SK-N-SH (cell line): ENCODE measurements around the gene RNASE1.

Experiments used
- ELF1 ChIP-seq: IDR thresholded peaks from 2 replicates; pipeline ENCODE4 v1.4.0; 2012
- EP300 ChIP-seq, 2 experiments: IDR thresholded peaks; 2 replicates each; pipeline versions ENCODE4 v1.4.0 to v1.6.1; 2012; ENCODE audit warnings: borderline replicate concordance in 1 of 2, low read depth in 1 of 2, low read length in 1 of 2
- FOSL2 ChIP-seq: IDR thresholded peaks from 2 replicates; pipeline ENCODE4 v1.4.0; 2012; ENCODE audit warnings: low read depth, mild to moderate bottlenecking, moderate library complexity, borderline replicate concordance
- GABPA ChIP-seq: IDR thresholded peaks from 2 replicates; pipeline ENCODE4 v1.4.0; 2012; ENCODE audit warnings: low read depth, mild to moderate bottlenecking
- POLR2AphosphoS5 ChIP-seq: IDR thresholded peaks from 2 replicates; pipeline ENCODE4 v1.6.1; 2012; ENCODE audit warnings: low read depth, low read length
- RFX5 ChIP-seq: IDR thresholded peaks from 2 replicates; pipeline ENCODE4 v1.6.1; 2012; ENCODE audit warnings: mild to moderate bottlenecking, improper control_type of control experiment, low read length
- SMC3 ChIP-seq: IDR thresholded peaks from 2 replicates; pipeline ENCODE4 v1.6.1; 2012; ENCODE audit warnings: low read depth, low read length, improper control_type of control experiment
- TEAD4 ChIP-seq: IDR thresholded peaks from 2 replicates; pipeline ENCODE4 v1.4.0; 2012; ENCODE audit warnings: mild to moderate bottlenecking, borderline replicate concordance; ENCODE audit not compliant: insufficient read depth
- TF ChIP-seq, protein P1 (sequence below): fragments of 200-600 bp; sonication (generic); IDR thresholded peaks from 2 replicates; pipeline ENCODE4 v1.6.1; 2017; ENCODE audit warnings: antibody characterized with exemption, mild to moderate bottlenecking, moderate library complexity
- TF ChIP-seq, protein P2 (sequence below): fragments of 150-350 bp; IDR thresholded peaks from 2 replicates; pipeline ENCODE4 v1.6.1; 2017; ENCODE audit warnings: antibody characterized with exemption, low read length, low read depth, borderline replicate concordance
- TF ChIP-seq, protein P3 (sequence below): fragments of 150-350 bp; IDR thresholded peaks from 2 replicates; pipeline ENCODE4 v1.6.1; 2016; ENCODE audit warnings: mild to moderate bottlenecking, low read depth, low read length
- TF ChIP-seq, protein P4 (sequence below): IDR thresholded peaks from 2 replicates; pipeline ENCODE4 v1.4.0; 2012; ENCODE audit warnings: low read depth, borderline replicate concordance

DNA sequence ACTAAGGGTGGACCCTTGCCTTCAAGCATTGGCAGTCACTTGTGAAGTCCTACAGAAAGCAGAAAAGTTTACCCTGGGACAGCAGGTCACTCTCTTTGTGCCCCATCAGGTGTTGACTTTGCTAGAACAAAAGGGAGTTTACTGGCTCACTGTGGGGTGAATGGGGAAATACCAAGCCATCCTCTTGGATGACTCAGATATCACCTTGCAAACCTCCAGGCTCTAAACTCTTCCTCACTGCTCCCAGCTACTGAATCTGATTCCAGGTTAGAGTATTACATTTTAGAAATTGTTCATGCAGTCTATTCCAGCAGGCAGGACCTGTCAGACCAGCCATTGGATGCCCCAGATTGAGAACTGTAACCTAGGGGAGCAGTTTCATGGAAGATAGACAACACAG is 41.7 kb downstream of the RNASE1 start:
- TF ChIP-seq EP300 (IDR thresholded peaks at IDR 0.05; ENCODE audit: borderline replicate concordance in 1 of 2, low read depth in 1 of 2, low read length in 1 of 2) (no peak), FOSL2 (no peak), GABPA (no peak), ELF1 (no peak), RFX5 (no peak), POLR2AphosphoS5 (no peak), TEAD4 (no peak), SMC3 (no peak)
- TF ChIP-seq, protein P1, sequence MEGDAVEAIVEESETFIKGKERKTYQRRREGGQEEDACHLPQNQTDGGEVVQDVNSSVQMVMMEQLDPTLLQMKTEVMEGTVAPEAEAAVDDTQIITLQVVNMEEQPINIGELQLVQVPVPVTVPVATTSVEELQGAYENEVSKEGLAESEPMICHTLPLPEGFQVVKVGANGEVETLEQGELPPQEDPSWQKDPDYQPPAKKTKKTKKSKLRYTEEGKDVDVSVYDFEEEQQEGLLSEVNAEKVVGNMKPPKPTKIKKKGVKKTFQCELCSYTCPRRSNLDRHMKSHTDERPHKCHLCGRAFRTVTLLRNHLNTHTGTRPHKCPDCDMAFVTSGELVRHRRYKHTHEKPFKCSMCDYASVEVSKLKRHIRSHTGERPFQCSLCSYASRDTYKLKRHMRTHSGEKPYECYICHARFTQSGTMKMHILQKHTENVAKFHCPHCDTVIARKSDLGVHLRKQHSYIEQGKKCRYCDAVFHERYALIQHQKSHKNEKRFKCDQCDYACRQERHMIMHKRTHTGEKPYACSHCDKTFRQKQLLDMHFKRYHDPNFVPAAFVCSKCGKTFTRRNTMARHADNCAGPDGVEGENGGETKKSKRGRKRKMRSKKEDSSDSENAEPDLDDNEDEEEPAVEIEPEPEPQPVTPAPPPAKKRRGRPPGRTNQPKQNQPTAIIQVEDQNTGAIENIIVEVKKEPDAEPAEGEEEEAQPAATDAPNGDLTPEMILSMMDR, result no peak
- TF ChIP-seq, protein P2, sequence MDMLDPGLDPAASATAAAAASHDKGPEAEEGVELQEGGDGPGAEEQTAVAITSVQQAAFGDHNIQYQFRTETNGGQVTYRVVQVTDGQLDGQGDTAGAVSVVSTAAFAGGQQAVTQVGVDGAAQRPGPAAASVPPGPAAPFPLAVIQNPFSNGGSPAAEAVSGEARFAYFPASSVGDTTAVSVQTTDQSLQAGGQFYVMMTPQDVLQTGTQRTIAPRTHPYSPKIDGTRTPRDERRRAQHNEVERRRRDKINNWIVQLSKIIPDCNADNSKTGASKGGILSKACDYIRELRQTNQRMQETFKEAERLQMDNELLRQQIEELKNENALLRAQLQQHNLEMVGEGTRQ, result no peak
- TF ChIP-seq, protein P3, sequence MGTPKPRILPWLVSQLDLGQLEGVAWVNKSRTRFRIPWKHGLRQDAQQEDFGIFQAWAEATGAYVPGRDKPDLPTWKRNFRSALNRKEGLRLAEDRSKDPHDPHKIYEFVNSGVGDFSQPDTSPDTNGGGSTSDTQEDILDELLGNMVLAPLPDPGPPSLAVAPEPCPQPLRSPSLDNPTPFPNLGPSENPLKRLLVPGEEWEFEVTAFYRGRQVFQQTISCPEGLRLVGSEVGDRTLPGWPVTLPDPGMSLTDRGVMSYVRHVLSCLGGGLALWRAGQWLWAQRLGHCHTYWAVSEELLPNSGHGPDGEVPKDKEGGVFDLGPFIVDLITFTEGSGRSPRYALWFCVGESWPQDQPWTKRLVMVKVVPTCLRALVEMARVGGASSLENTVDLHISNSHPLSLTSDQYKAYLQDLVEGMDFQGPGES, result no peak
- TF ChIP-seq, protein P4, sequence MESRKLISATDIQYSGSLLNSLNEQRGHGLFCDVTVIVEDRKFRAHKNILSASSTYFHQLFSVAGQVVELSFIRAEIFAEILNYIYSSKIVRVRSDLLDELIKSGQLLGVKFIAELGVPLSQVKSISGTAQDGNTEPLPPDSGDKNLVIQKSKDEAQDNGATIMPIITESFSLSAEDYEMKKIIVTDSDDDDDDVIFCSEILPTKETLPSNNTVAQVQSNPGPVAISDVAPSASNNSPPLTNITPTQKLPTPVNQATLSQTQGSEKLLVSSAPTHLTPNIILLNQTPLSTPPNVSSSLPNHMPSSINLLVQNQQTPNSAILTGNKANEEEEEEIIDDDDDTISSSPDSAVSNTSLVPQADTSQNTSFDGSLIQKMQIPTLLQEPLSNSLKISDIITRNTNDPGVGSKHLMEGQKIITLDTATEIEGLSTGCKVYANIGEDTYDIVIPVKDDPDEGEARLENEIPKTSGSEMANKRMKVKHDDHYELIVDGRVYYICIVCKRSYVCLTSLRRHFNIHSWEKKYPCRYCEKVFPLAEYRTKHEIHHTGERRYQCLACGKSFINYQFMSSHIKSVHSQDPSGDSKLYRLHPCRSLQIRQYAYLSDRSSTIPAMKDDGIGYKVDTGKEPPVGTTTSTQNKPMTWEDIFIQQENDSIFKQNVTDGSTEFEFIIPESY, result no peak
